HepG2 (cell line): ENCODE data around the gene GGA3. TPM values are rescaled to one million over a fixed set of nuclear protein-coding genes. Genes with fewer than 3 reads are reported as not detected.
A peak's percentile ranks its signal among the peaks of the same experiment; 100 is the strongest.

Experiments
- DMTF1 ChIP-seq: sonication (generic); formaldehyde crosslinking; IDR thresholded peaks from 2 replicates; pipeline ENCODE4 v1.4.0; 2020; ENCODE audit warnings: mild to moderate bottlenecking, missing genetic modification reagents
- ELF4 ChIP-seq: sonication (generic); formaldehyde crosslinking; IDR thresholded peaks from 2 replicates; pipeline ENCODE4 v1.5.0; 2020; ENCODE audit warnings: missing genetic modification reagents, mild to moderate bottlenecking, moderate library complexity, borderline replicate concordance
- ESRRA ChIP-seq: sonication (generic); formaldehyde crosslinking; IDR thresholded peaks from 2 replicates; pipeline ENCODE4 v1.5.1; 2020; ENCODE audit warnings: mild to moderate bottlenecking, low read depth, missing genetic modification reagents
- KMT2A ChIP-seq: sonication (generic); formaldehyde crosslinking; IDR thresholded peaks from 2 replicates; pipeline ENCODE4 v1.4.0; 2020; ENCODE audit warnings: missing genetic modification reagents
- MED8 ChIP-seq: sonication (generic); formaldehyde crosslinking; IDR thresholded peaks from 2 replicates; pipeline ENCODE4 v1.8.1; 2023; ENCODE audit warnings: mild to moderate bottlenecking, missing genetic modification reagents; ENCODE audit not compliant: insufficient replicate concordance
- NFKBIZ ChIP-seq: IDR thresholded peaks from 2 replicates; pipeline ENCODE4 v1.6.1; 2018; ENCODE audit warnings: missing genetic modification reagents, missing compliant biosample characterization
- NR2C2 ChIP-seq: sonication (generic); formaldehyde crosslinking; IDR thresholded peaks from 2 replicates; pipeline ENCODE4 v1.4.0; 2020; ENCODE audit warnings: missing genetic modification reagents, mild to moderate bottlenecking, moderate library complexity, borderline replicate concordance
- PHF5A ChIP-seq: IDR thresholded peaks from one replicate; pipeline ENCODE4 v1.6.1; 2018; ENCODE audit warnings: low read depth, missing genetic modification reagents; ENCODE audit not compliant: unreplicated experiment
- PREB ChIP-seq: sonication (generic); formaldehyde crosslinking; IDR thresholded peaks from 2 replicates; pipeline ENCODE4 v1.4.0; 2020; ENCODE audit warnings: missing genetic modification reagents
- ZFP82 ChIP-seq: sonication (generic); formaldehyde crosslinking; IDR thresholded peaks from 2 replicates; pipeline ENCODE4 v1.5.1; 2020; ENCODE audit warnings: mild to moderate bottlenecking, missing genetic modification reagents, borderline replicate concordance
- ZNF20 ChIP-seq: sonication (generic); formaldehyde crosslinking; IDR thresholded peaks from 2 replicates; pipeline ENCODE4 v1.4.0; 2020; ENCODE audit warnings: mild to moderate bottlenecking, moderate library complexity, missing genetic modification reagents
- ZNF441 ChIP-seq: sonication (generic); formaldehyde crosslinking; IDR thresholded peaks from 2 replicates; pipeline ENCODE4 v1.7.0; 2021; ENCODE audit warnings: missing genetic modification reagents, borderline replicate concordance
- ZNF766 ChIP-seq: sonication (generic); formaldehyde crosslinking; IDR thresholded peaks from 2 replicates; pipeline ENCODE4 v1.5.0; 2020; ENCODE audit warnings: missing genetic modification reagents, borderline replicate concordance
- ZSCAN31 ChIP-seq: sonication (generic); formaldehyde crosslinking; IDR thresholded peaks from 2 replicates; pipeline ENCODE4 v1.5.0; 2020; ENCODE audit warnings: low read depth, mild to moderate bottlenecking, missing genetic modification reagents
- polyA plus RNA-seq, 8 experiments: library from polyadenylated mRNA; depleted of rRNA in 3 of 8; stranded (reverse) in 7 of 8; unstranded in 1 of 8; fragments of >200 nt; fragmentation: Illumina TruSeq in 4 of 8; extraction: Trizol in 4 of 8; gene quantifications; 2 replicates each; pipeline versions ENCODE4 v1.2.1 to v1.2.3, GENCODE V29; 2011 to 2016; ENCODE audit warnings: low read depth in 4 of 8, missing spikeins in 1 of 8, mixed read lengths in 1 of 8; ENCODE audit not compliant: insufficient read depth in 1 of 8
- total RNA-seq, 5 experiments: library from RNA; depleted of rRNA; stranded (reverse); fragments of >200 nt; fragmentation: Illumina TruSeq; extraction: Trizol; gene quantifications; 2 replicates each; pipeline ENCODE4 v1.2.3, GENCODE V29; 2016; ENCODE audit warnings: low read depth in 1 of 5
- TF ChIP-seq, protein P1 (sequence below): IDR thresholded peaks from 2 replicates; pipeline ENCODE4 v1.6.1; 2016; ENCODE audit warnings: missing compliant biosample characterization, missing genetic modification reagents, borderline replicate concordance
- TF ChIP-seq, protein P2 (sequence below): sonication (generic); formaldehyde crosslinking; IDR thresholded peaks from 2 replicates; pipeline ENCODE4 v1.5.1; 2020; ENCODE audit warnings: mild to moderate bottlenecking, missing genetic modification reagents
- TF ChIP-seq, protein P3 (sequence below): sonication (generic); formaldehyde crosslinking; conservative IDR thresholded peaks from 2 replicates; pipeline ENCODE4 v1.8.0; 2022; ENCODE audit warnings: mild to moderate bottlenecking, moderate library complexity, missing genetic modification reagents

The GGA3 gene
- total and polyA plus RNA-seq, 2 of the 13 experiments (the other 11 are each of a cell fraction or from before 2014, with no cell fraction given), result 28.4 to 43.7 TPM

DNA sequence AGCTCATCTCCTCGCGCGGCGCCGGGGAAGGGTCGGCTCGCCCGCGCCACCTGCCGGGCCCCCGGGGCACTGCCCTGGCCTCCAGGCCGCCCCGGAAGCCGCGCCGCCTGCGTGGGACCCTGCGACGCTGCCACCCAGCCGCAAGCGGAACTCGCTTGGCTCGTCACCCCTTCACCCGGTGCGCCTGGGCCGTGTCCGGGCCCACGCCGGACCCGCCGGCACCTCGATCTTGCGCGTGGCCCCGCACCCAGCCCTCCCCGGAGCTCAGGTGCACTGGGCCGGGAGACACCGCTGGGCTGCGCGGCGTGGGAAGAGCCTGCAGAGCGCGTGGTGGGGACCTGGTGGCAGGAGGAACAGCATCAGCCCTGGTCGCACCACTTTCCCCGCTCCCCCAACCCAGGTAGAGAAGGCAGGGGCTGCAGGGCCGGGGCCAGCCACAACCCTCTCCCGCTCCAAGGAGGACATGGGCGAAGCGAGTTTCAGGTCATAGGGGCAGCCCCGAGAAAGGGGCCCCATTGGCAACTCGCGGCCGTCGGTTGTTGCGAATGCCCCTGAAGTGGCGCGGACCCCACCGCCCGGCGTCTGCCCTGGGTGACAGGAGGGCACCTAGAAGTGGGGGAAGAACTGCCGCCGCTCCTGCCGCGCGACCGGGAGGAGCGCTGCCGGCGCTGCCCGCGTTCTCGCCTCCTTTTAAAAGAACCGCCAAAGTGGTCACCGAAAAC, 10.0 kb upstream of the GGA3 start (continued):
- peak; percentile 86 for TF ChIP-seq ZSCAN31 (CRISPR knock-in tag)
- peak; percentile 35; the same call in 1 of the 2 replicates for TF ChIP-seq NR2C2 (CRISPR knock-in tag)
- TF ChIP-seq NFKBIZ (CRISPR knock-in tag), result no peak
- TF ChIP-seq PHF5A (CRISPR knock-in tag), result peak; percentile 59
- TF ChIP-seq KMT2A (CRISPR knock-in tag), result peak; percentile 63; the same call in 1 of the 2 replicates
- TF ChIP-seq ZFP82, result no peak
- TF ChIP-seq ZNF441, result no peak
- peak; percentile 65; the same call in 1 of the 2 replicates for TF ChIP-seq ZNF766 (CRISPR knock-in tag)
- no peak for TF ChIP-seq DMTF1 (CRISPR knock-in tag)
- TF ChIP-seq, protein P1, sequence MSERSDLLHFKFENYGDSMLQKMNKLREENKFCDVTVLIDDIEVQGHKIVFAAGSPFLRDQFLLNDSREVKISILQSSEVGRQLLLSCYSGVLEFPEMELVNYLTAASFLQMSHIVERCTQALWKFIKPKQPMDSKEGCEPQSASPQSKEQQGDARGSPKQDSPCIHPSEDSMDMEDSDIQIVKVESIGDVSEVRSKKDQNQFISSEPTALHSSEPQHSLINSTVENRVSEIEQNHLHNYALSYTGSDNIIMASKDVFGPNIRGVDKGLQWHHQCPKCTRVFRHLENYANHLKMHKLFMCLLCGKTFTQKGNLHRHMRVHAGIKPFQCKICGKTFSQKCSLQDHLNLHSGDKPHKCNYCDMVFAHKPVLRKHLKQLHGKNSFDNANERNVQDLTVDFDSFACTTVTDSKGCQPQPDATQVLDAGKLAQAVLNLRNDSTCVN (CRISPR knock-in tag), result no peak
- TF ChIP-seq, protein P2, sequence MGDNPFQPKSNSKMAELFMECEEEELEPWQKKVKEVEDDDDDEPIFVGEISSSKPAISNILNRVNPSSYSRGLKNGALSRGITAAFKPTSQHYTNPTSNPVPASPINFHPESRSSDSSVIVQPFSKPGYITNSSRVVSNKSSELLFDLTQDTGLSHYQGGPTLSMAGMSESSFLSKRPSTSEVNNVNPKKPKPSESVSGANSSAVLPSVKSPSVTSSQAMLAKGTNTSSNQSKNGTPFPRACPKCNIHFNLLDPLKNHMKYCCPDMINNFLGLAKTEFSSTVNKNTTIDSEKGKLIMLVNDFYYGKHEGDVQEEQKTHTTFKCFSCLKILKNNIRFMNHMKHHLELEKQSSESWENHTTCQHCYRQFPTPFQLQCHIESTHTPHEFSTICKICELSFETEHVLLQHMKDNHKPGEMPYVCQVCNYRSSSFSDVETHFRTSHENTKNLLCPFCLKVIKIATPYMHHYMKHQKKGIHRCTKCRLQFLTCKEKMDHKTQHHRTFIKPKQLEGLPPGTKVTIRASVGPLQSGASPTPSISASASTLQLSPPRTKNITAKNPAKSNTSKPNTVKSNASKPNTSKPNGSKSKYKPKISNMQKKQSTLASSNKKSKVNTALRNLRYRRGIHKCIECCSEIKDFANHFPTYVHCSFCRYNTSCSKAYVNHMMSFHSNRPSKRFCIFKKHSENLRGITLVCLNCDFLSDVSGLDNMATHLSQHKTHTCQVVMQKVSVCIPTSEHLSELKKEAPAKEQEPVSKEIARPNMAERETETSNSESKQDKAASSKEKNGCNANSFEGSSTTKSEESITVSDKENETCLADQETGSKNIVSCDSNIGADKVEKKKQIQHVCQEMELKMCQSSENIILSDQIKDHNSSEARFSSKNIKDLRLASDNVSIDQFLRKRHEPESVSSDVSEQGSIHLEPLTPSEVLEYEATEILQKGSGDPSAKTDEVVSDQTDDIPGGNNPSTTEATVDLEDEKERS, result no peak
- TF ChIP-seq MED8 (CRISPR knock-in tag), result peak; percentile 88
- TF ChIP-seq ZNF20 (CRISPR knock-in tag), result no peak
- TF ChIP-seq, protein P3, sequence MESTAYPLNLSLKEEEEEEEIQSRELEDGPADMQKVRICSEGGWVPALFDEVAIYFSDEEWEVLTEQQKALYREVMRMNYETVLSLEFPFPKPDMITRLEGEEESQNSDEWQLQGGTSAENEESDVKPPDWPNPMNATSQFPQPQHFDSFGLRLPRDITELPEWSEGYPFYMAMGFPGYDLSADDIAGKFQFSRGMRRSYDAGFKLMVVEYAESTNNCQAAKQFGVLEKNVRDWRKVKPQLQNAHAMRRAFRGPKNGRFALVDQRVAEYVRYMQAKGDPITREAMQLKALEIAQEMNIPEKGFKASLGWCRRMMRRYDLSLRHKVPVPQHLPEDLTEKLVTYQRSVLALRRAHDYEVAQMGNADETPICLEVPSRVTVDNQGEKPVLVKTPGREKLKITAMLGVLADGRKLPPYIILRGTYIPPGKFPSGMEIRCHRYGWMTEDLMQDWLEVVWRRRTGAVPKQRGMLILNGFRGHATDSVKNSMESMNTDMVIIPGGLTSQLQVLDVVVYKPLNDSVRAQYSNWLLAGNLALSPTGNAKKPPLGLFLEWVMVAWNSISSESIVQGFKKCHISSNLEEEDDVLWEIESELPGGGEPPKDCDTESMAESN (CRISPR knock-in tag), result peak; percentile 88; the same call in 1 of the 2 replicates
- TF ChIP-seq ELF4 (CRISPR knock-in tag), result no peak
- peak; percentile 72; the same call in 1 of the 2 replicates for TF ChIP-seq PREB
- peak; percentile 45 for TF ChIP-seq ESRRA (CRISPR knock-in tag)
